Tibial nerve (tissue), 4 donors: ENCODE measurements around the gene NR2F1-AS1.

Experiments used
- EP300 ChIP-seq, 2 donors: sonication (generic); formaldehyde crosslinking; IDR thresholded peaks; one replicate each; pipeline ENCODE4 v1.6.1; 2017; ENCODE audit warnings: antibody characterized with exemption in 2 of 2, mild to moderate bottlenecking in 1 of 2
- POLR2A ChIP-seq, 2 donors: fragments of 450-650 bp; IDR thresholded peaks; one replicate each; pipeline ENCODE4 v1.6.1; 2017; ENCODE audit warnings: antibody characterized with exemption in 2 of 2, mild to moderate bottlenecking in 2 of 2, moderate library complexity in 2 of 2
- TF ChIP-seq, protein P1 (sequence below), 5 experiments: fragments of 200-600 bp in 3 of 5; fragments of 450-650 bp in 2 of 5; sonication (generic) in 3 of 5; IDR thresholded peaks; one replicate each; pipeline ENCODE4 v1.5.1; 2016 to 2019; ENCODE audit warnings: antibody characterized with exemption in 5 of 5, mild to moderate bottlenecking in 3 of 5, moderate library complexity in 2 of 5

DNA sequence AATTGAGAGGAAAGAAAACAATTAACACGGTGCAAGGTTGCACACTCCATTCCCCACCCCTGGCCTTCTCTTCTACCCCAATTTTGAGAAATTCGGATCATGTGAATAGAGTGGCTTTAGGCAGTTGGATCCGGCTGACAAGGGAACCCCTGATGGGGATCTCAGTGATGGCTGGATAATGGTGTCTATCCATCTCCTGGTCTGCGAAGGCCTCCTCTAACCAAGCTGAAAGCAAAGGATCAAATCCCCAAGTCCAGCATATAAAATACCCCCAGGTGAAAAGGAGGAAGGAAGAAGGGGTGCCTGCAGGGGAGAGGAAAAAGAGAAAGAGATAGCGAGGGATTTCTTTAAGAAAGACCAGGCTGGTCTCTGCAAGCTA lies 18.0 kb upstream of the NR2F1-AS1 start:
- TF ChIP-seq, protein P1, sequence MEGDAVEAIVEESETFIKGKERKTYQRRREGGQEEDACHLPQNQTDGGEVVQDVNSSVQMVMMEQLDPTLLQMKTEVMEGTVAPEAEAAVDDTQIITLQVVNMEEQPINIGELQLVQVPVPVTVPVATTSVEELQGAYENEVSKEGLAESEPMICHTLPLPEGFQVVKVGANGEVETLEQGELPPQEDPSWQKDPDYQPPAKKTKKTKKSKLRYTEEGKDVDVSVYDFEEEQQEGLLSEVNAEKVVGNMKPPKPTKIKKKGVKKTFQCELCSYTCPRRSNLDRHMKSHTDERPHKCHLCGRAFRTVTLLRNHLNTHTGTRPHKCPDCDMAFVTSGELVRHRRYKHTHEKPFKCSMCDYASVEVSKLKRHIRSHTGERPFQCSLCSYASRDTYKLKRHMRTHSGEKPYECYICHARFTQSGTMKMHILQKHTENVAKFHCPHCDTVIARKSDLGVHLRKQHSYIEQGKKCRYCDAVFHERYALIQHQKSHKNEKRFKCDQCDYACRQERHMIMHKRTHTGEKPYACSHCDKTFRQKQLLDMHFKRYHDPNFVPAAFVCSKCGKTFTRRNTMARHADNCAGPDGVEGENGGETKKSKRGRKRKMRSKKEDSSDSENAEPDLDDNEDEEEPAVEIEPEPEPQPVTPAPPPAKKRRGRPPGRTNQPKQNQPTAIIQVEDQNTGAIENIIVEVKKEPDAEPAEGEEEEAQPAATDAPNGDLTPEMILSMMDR (IDR thresholded peaks at IDR 0.05), result no peak
- TF ChIP-seq EP300 (IDR thresholded peaks at IDR 0.05) (no peak), POLR2A (IDR thresholded peaks at IDR 0.05) (no peak)
